ENCODE results near the gene TMEM179. TPM values are rescaled to one million over a fixed set of nuclear protein-coding genes. Genes with fewer than 3 reads are reported as not detected.

The TMEM179 gene
- total RNA-seq, 4 donors from 2014 or later: not detected

DNA sequence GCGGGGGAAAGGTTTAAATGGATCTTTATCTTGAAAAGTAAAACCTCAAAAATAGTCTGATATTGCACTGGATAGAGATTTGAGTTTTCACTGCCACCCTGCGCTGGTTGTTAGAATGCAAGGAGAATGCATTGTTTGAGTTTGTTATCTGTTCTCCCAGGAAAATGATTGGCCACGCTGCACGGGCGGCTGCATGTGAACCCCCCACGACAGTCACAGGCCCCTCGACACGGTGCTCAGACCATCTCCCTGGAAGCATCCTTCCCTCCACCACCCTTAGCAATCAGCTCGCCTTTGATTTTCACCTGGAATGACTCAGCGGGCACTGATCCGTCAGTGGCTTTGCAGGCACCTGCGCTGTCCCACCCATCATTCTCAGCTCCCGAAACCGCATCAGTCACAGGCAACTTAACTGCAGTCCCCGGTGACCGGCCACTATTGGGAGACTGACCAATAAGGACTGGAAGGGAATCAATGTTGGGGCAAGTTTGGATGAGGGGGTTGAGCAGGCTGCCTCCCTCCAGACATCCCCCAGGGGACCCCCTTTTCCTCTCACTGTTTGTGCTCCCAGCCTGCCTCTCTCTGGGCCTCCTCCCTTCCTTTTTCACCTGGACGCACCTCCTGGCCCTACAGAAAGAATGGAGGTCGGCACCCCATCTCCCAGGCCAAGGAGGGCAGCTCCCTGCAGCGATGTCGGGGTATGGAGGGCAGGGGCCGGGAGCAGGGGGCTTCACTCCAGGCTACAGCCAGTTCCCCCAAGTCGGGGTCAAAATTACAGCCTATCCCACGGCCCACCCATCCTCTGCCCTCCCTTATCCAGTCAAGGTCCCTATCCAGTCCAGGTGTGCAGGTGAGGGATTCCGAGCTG lies 53.5 kb downstream of the TMEM179 start:
- TF ChIP-seq, protein P1, sequence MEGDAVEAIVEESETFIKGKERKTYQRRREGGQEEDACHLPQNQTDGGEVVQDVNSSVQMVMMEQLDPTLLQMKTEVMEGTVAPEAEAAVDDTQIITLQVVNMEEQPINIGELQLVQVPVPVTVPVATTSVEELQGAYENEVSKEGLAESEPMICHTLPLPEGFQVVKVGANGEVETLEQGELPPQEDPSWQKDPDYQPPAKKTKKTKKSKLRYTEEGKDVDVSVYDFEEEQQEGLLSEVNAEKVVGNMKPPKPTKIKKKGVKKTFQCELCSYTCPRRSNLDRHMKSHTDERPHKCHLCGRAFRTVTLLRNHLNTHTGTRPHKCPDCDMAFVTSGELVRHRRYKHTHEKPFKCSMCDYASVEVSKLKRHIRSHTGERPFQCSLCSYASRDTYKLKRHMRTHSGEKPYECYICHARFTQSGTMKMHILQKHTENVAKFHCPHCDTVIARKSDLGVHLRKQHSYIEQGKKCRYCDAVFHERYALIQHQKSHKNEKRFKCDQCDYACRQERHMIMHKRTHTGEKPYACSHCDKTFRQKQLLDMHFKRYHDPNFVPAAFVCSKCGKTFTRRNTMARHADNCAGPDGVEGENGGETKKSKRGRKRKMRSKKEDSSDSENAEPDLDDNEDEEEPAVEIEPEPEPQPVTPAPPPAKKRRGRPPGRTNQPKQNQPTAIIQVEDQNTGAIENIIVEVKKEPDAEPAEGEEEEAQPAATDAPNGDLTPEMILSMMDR (IDR thresholded peaks at IDR 0.05; ENCODE audit: low read depth): no peak

DNA sequence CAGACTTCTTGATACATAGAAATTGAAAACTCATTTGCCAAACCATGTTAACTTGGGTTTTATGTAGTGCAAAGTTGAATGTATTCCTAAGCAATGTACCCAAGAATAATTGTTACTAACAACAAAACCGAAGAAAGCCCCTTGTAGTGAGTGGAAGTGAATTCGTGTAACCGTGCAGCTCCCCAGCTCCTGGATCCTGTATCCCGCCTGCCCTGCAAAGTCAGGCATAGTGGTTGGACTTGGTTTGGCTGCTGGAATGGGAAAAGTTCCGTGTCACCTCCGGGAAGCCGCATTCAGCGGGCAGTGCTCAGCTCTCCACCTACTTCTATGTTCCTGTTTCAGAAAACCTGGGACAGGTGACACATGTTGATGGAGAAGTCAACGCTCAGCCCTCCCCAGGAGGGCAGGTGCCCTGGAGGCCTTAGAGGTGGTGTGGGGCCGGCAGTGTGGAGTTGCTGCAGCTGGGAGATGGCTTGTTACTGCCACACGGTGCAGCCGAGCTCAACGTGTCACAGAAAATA lies 54.2 kb downstream of the TMEM179 start:
- TF ChIP-seq, protein P1 (IDR thresholded peaks at IDR 0.05; ENCODE audit: low read depth): no peak

- TF ChIP-seq, protein P1 (IDR thresholded peaks at IDR 0.05; ENCODE audit: low read depth): no peak
These were observed 54.8 kb downstream of the TMEM179 start for GRCh38 chr14:104549536-104550339.

DNA sequence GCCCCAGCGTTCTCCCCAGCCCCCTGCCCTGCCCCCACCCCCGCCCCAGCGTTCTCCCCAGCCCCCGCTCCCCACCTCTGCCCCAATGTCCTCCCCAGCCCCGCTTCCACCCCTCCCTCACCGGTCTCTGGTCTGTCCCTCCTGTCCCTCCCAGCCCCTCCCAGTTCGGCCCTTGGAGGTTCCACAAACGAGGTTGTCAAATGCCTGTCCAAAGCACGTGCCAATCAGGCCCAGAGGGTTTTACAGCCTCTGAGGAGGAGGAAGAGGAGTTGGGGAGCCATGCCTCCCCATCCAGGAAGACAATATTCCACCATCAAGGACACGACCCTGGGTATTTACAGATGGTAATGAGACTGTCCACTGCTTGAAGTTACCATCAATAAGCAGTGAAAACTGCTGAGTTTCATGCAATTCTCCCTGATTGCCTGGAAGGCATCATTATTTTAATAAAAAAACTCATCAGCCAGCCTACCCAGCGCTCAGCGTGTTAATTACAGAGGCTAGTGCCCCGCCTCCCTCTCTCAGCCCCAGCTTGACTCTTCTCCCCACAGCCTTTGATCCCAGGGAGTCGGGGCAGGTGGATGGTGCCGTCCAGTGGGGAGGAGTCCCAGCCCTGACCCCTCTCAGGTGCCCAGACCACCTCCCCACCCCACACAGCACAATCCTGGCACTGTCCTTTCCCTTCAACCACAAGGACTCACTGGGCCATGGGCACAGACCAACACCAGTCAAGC lies 55.6 kb downstream of the TMEM179 start:
- TF ChIP-seq, protein P1 (IDR thresholded peaks at IDR 0.05; ENCODE audit: low read depth): no peak

DNA sequence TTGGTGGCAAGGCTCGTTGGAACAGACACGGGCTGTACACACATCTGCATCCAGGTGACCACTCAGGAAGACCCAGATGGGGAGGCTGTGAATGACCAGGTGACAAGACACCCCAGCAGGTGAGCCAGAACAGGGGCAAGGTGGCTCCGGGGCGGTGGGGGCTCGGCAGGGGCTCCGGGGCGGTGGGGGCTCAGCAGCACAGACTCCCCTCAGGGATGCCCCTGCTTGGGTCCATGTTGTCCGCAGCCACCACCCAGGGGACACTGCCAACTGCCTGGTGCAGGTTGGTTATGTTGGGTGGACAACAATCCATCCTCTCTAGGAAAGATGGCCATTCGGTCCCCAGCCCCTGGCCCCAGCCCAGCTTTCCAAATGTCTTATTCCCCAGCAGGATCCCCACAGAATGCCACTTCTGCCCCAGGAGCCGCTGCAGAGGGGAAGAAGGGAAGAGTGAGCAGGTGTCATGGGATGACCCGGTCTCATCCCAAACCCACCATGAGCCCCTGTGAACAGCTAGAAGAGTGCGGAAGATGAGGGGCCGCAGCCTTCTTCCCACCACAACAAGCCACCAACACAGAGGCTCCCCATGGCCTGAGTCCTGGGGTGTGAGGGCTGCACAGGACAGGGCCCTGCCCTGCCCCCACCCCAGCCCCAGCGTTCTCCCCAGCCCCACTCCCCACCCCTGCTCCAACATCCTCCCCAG lies 56.4 kb downstream of the TMEM179 start:
- TF ChIP-seq, protein P1 (IDR thresholded peaks at IDR 0.05; ENCODE audit: low read depth): no peak

DNA sequence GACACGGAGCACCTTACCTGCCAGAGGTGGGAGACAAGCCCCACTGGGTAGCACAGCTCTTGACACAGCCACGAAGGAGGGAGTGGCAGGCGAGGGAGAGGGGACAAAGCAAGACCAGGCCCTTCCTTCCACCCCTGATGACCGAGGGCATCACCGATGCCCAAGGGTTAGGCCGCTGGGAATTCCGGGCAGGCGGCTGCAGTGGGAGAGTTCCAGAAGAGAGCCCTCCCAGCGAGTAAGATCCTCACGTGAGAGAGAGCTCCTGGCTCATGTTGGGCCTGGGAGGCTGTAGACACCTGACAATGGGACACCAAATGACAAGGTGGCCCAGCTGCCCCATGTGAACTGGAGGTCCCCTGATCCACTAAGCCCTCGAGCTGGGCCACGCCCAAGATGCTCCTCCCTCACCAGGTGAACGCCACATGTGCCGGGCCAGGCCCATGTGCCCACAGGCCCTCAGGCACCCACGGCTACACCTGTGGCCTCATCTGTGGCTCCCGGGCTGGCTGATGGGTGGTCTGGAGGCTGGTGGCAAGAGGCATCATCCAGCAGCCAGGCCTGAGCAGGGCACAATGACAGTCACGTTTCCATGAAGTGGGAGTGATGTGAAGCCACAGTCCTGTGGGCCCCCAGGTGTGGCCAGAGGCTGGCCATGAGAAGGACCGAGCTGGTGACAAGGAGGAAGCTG lies 57.1 kb downstream of the TMEM179 start:
- TF ChIP-seq, protein P1 (IDR thresholded peaks at IDR 0.05; ENCODE audit: low read depth): no peak
